Pancreas (tissue), 10 donors: ENCODE data around the gene DCC. TPM values are rescaled to one million over a fixed set of nuclear protein-coding genes. Genes with fewer than 3 reads are reported as not detected.
A peak's percentile ranks its signal among the peaks of the same experiment; 100 is the strongest.

Experiments used
- ATAC-seq, 4 donors: fragments of 200-7000 bp; cut with Tn5 transposase; one replicate each; pipeline versions ENCODE4 v1.8.0 to v1.9.1; 2020; ENCODE audit warnings: mild to moderate bottlenecking in 4 of 4, moderate library complexity in 4 of 4
- DNase-seq, 6 donors: peaks; one replicate each; pipeline ENCODE4 v3.0.0-alpha.2; 2020
- FAIRE-seq: peaks from 2 replicates; lab custom pipeline; 2012; peaks lifted over from hg19 to GRCh38; lab: Jason Lieb, UNC
- H3K27ac ChIP-seq, 4 donors: fragments of 200-600 bp; sonication (generic); 1 replicate in 3 of 4; 2 replicates in 1 of 4; pipeline versions ENCODE4 v1.5.0 to v1.8.0; 2020
- H3K27me3 ChIP-seq, 4 donors: fragments of 200-600 bp; one replicate each; pipeline ENCODE4 v1.8.0; 2021
- H3K36me3 ChIP-seq, 3 donors: fragments of 200-600 bp; sonication (generic) in 1 of 3; one replicate each; pipeline versions ENCODE4 v1.5.0 to v1.8.0; 2020 to 2021
- H3K4me1 ChIP-seq, 3 donors: fragments of 200-600 bp; one replicate each; pipeline ENCODE4 v1.8.0; 2021
- H3K4me3 ChIP-seq, 4 donors: fragments of 200-600 bp; sonication (generic) in 2 of 4; one replicate each; pipeline versions ENCODE4 v1.5.0 to v1.8.0; 2020 to 2021
- H3K9me3 ChIP-seq, 4 donors: fragments of 200-600 bp; one replicate each; pipeline ENCODE4 v1.8.0; 2021
- CTCF ChIP-seq, 4 donors: fragments of 200-600 bp; sonication (generic) in 3 of 4; IDR thresholded peaks; one replicate each; pipeline versions ENCODE4 v1.5.0 to v1.8.0; 2021; ENCODE audit warnings: antibody characterized with exemption in 4 of 4
- WGBS, 2 donors: extraction: QIAGEN DNeasy Blood & Tissue Kit; methylation state at CpG; one replicate each; pipeline ENCODE4 v1.1.7; 2013; 5-methylcytosine and 5-hydroxymethylcytosine counted together
- intact Hi-C, 3 donors: fragments of 100-400 bp; cut with DNase I; formaldehyde crosslinking; loops; one replicate each; pipeline versions ENCODE4 v1.11.1 to v1.14.2; 2022
- polyA plus RNA-seq, 2 donors: library from polyadenylated mRNA; stranded (reverse); fragments of 200-250 nt; gene quantifications; one replicate each; pipeline ENCODE4 v1.2.3, GENCODE V29; 2013
- total RNA-seq, 6 donors: library from RNA; stranded (reverse); fragmentation: NEBNext Ultra II Directional in 4 of 6; extraction: Animal tissue kit (Norgen Biotek cat#: 25700) in 4 of 6; gene quantifications; one replicate each; pipeline versions ENCODE4 v1.2.1 to v1.2.4, GENCODE V29; 2021 to 2023
- donor health status: healthy with polysubstance abuse.
- donor health status: DM: no; HTN: no; CAD: no; lungs with moderate emphysema.
- donor health status: DM: no; HTN: no; CAD: no.
- donor health status: control.
- donor health status: control.
- donor health status: Bipolar disorder and iron deficiency.
- donor health status: DM: yes; HTN: yes; CAD: no.
- donor health status: DM: no; HTN: no; CAD: no.
- donor health status: DM: no; HTN: no; CAD: no.
- donor health status: DM: yes; HTN: yes; CAD: no.

Gene DCC
- total and polyA plus RNA-seq, 8 donors = 0.18 to 0.44 (median 0.28) TPM; not detected in 1

GRCh38 chr18:52615943-52616342 lies 275.9 kb downstream of the DCC start:
- Histone ChIP-seq H3K4me3 (no peak overlapping the region), H3K36me3 (no peaks in the 10 kb centered on the region), H3K27ac (no peak overlapping the region), H3K4me1 (no peaks in the 10 kb centered on the region), H3K9me3 (no peaks in the 10 kb centered on the region), H3K27me3 (no peaks in the 10 kb centered on the region)
- FAIRE-seq (no peak), ATAC-seq (no peak), DNase-seq (no peak)
- TF ChIP-seq CTCF (IDR thresholded peaks at IDR 0.05) = no peak
- intact Hi-C loops = no loop called here
- WGBS, 2 donors = 64 to 76% methylated on average over 3 of the region's 3 CpGs

- FAIRE-seq = no peak
- Histone ChIP-seq H3K27ac (no peak overlapping the region), H3K9me3 (no peaks in the 10 kb centered on the region), H3K36me3 (no peaks in the 10 kb centered on the region), H3K27me3 (no peaks in the 10 kb centered on the region), H3K4me3 (no peak overlapping the region), H3K4me1 (no peaks in the 10 kb centered on the region)
- intact Hi-C loops = no loop called here
- DNase-seq = no peak
- TF ChIP-seq CTCF (IDR thresholded peaks at IDR 0.05) = no peak
- no peak for ATAC-seq
These were observed 277.9 kb downstream of the DCC start for GRCh38 chr18:52617931-52618330.

- ATAC-seq = peak in 3 of 4 donors; percentile 52 to 79 (median 60)
- FAIRE-seq = no peak
- H3K27me3 ChIP-seq = no peaks in the 10 kb centered on the region
- H3K27ac ChIP-seq = no peak overlapping the region
- DNase-seq = peak in 1 of 6 donors; percentile 22
- no peaks in the 10 kb centered on the region for H3K36me3 ChIP-seq
- H3K4me1 ChIP-seq = no peaks in the 10 kb centered on the region
- H3K9me3 ChIP-seq = no peaks in the 10 kb centered on the region
- 37 to 43% methylated on average over 3 of the region's 3 CpGs for WGBS, 2 donors
- H3K4me3 ChIP-seq = no peak overlapping the region
- no peak for TF ChIP-seq CTCF (IDR thresholded peaks at IDR 0.05)
- intact Hi-C loops = no loop called here
These were observed 281.0 kb downstream of the DCC start for GRCh38 chr18:52620926-52621439.

GRCh38 chr18:52624702-52625101 lies 284.7 kb downstream of the DCC start:
- DNase-seq (no peak), ATAC-seq (no peak), FAIRE-seq (no peak)
- Histone ChIP-seq H3K9me3 (no peaks in the 10 kb centered on the region), H3K27ac (no peak overlapping the region), H3K27me3 (no peaks in the 10 kb centered on the region), H3K4me3 (no peak overlapping the region), H3K4me1 (no peaks in the 10 kb centered on the region), H3K36me3 (no peaks in the 10 kb centered on the region)
- 88 to 89% methylated on average over 5 of the region's 5 CpGs for WGBS, 2 donors
- intact Hi-C loops = no loop called here
- no peak for TF ChIP-seq CTCF (IDR thresholded peaks at IDR 0.05)

- no peak for ATAC-seq
- Histone ChIP-seq H3K9me3 (no peaks in the 10 kb centered on the region), H3K36me3 (no peaks in the 10 kb centered on the region), H3K27ac (no peak overlapping the region), H3K27me3 (no peaks in the 10 kb centered on the region), H3K4me1 (no peaks in the 10 kb centered on the region), H3K4me3 (no peak overlapping the region)
- TF ChIP-seq CTCF (IDR thresholded peaks at IDR 0.05) = no peak
- intact Hi-C loops = no loop called here
- peak in 2 of 6 donors; percentile 11 to 16 for DNase-seq
- 95% methylated on average over 5 of the region's 5 CpGs for WGBS, 2 donors
- FAIRE-seq = no peak
These were observed 296.5 kb downstream of the DCC start for GRCh38 chr18:52636536-52636935.
